Parathyroid adenoma (tissue), 2 donors: ENCODE results near the gene PPP5C.

Experiments used
- H2AFZ ChIP-seq: fragments of 300-600 bp; sonication (generic); one replicate; pipeline ENCODE4 v1.7.0; 2017; ENCODE audit warnings: antibody characterized with exemption, mild to moderate bottlenecking
- H3K27ac ChIP-seq: fragments of 300-600 bp; sonication (generic); one replicate; pipeline ENCODE4 v1.7.0; 2017
- H3K27me3 ChIP-seq: fragments of 300-600 bp; sonication (generic); one replicate; pipeline ENCODE4 v1.7.0; 2017; ENCODE audit warnings: low read length; ENCODE audit not compliant: control insufficient read depth, insufficient read depth
- H3K36me3 ChIP-seq: fragments of 300-600 bp; sonication (generic); one replicate; pipeline ENCODE4 v1.7.0; 2017; ENCODE audit warnings: low read length; ENCODE audit not compliant: control insufficient read depth, insufficient read depth
- H3K4me1 ChIP-seq: fragments of 300-600 bp; sonication (generic); one replicate; pipeline ENCODE4 v1.7.0; 2017; ENCODE audit warnings: control low read depth
- H3K4me2 ChIP-seq: fragments of 300-600 bp; sonication (generic); one replicate; pipeline ENCODE4 v1.7.0; 2017; ENCODE audit warnings: low read length
- H3K4me3 ChIP-seq: fragments of 300-600 bp; sonication (generic); one replicate; pipeline ENCODE4 v1.7.0; 2017; ENCODE audit warnings: low read depth, low read length
- H3K79me2 ChIP-seq: fragments of 300-600 bp; sonication (generic); one replicate; pipeline ENCODE4 v1.7.0; 2017; ENCODE audit warnings: control low read depth
- H3K9ac ChIP-seq: fragments of 300-600 bp; sonication (generic); one replicate; pipeline ENCODE4 v1.7.0; 2017; ENCODE audit warnings: mild to moderate bottlenecking
- H3K9me3 ChIP-seq: fragments of 300-600 bp; sonication (generic); one replicate; pipeline ENCODE4 v1.7.0; 2017; ENCODE audit warnings: low read length; ENCODE audit not compliant: control insufficient read depth
- CTCF ChIP-seq: fragments of 300-600 bp; sonication (generic); IDR thresholded peaks from one replicate; pipeline ENCODE4 v1.7.0; 2017; ENCODE audit warnings: antibody characterized with exemption, mild to moderate bottlenecking
- donor health status: primary hyperparathyroidism.

Gene PPP5C

GRCh38 chr19:46385636-46386035, 38.7 kb downstream of the PPP5C start:
- Histone ChIP-seq H3K4me3 (no peak overlapping the region), H3K4me1 (no peaks in the 10 kb centered on the region), H3K4me2 (no peak overlapping the region), H3K9me3 (no peaks in the 10 kb centered on the region), H3K27ac (no peak overlapping the region), H3K9ac (no peak overlapping the region), H3K36me3 (no peaks in the 10 kb centered on the region), H2AFZ (no peak overlapping the region), H3K27me3 (no peaks in the 10 kb centered on the region), H3K79me2 (peaks cover 13% of the 10 kb centered on the region)
- no peak for TF ChIP-seq CTCF

GRCh38 chr19:46386151-46386550, 39.3 kb downstream of the PPP5C start:
- peaks cover 13% of the 10 kb centered on the region for H3K79me2 ChIP-seq
- H3K27ac ChIP-seq, result no peak overlapping the region
- no peaks in the 10 kb centered on the region for H3K4me1 ChIP-seq
- TF ChIP-seq CTCF, result no peak
- no peaks in the 10 kb centered on the region for H3K27me3 ChIP-seq
- no peak overlapping the region for H3K4me3 ChIP-seq
- H3K9me3 ChIP-seq, result no peaks in the 10 kb centered on the region
- H3K9ac ChIP-seq, result no peak overlapping the region
- H3K36me3 ChIP-seq, result no peaks in the 10 kb centered on the region
- H2AFZ ChIP-seq, result no peak overlapping the region
- no peak overlapping the region for H3K4me2 ChIP-seq

- TF ChIP-seq CTCF, result no peak
- H3K27ac ChIP-seq, result no peak overlapping the region
- no peak overlapping the region for H3K4me3 ChIP-seq
- H3K9me3 ChIP-seq, result no peaks in the 10 kb centered on the region
- no peaks in the 10 kb centered on the region for H3K27me3 ChIP-seq
- H3K4me1 ChIP-seq, result no peaks in the 10 kb centered on the region
- H2AFZ ChIP-seq, result no peak overlapping the region
- no peak overlapping the region for H3K9ac ChIP-seq
- no peaks in the 10 kb centered on the region for H3K36me3 ChIP-seq
- H3K4me2 ChIP-seq, result no peak overlapping the region
- peaks cover 10% of the 10 kb centered on the region for H3K79me2 ChIP-seq
Observed at GRCh38 chr19:46386996-46387712, 40.3 kb downstream of the PPP5C start.

- Histone ChIP-seq H2AFZ (no peak overlapping the region), H3K27me3 (no peaks in the 10 kb centered on the region), H3K9ac (no peak overlapping the region), H3K27ac (no peak overlapping the region), H3K4me2 (no peak overlapping the region), H3K36me3 (no peaks in the 10 kb centered on the region), H3K79me2 (peaks cover 7% of the 10 kb centered on the region), H3K4me1 (no peaks in the 10 kb centered on the region), H3K4me3 (no peak overlapping the region), H3K9me3 (no peaks in the 10 kb centered on the region)
- no peak for TF ChIP-seq CTCF
Observed at GRCh38 chr19:46387713-46388130, 40.8 kb downstream of the PPP5C start.
